HG03432 (cell line): ENCODE measurements around the gene USP47.

ENCODE experiments used
- ATAC-seq: cut with Tn5 transposase; IDR thresholded peaks from one replicate; pipeline ENCODE4 v1.9.1; 2021; ENCODE audit warnings: mild to moderate bottlenecking, moderate library complexity; ENCODE audit not compliant: unreplicated experiment

The USP47 gene

DNA sequence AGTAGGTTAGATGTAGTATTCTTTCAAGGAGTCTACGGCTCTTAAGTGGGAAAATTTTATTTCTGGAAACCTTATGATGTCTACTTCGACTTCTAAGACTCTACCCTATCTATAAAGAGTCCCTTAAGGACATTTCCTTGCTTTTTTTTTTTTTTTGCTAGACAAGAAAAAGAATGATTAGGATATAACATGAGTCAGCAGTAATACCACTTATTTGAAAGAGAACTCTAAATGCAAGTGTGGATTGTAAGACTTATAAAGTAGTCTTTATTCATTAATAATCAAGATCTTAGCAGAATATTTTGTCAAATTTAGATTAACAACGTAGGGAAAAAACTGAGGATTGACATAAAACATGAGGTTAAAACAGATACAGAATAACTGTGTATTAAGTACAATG is 95.7 kb downstream of the USP47 start:
- no peak for ATAC-seq

DNA sequence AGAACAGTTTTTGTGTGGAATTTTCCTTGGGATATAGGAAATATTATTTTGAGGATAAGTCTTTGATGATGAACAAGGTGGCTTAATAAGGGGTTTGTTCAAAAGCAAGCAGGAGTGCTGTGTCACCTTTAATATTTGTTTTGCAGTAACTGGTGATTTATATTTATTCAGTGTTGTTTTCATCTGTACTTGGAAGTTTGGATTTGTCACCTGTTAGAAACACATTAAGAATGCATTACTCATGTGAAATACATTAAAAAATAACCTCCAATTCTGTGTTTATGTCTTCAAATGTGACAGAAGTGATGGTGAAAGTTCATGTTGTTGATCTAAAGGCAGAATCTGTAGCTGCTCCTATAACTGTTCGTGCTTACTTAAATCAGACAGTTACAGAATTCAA is 96.2 kb downstream of the USP47 start:
- no peak for ATAC-seq

DNA sequence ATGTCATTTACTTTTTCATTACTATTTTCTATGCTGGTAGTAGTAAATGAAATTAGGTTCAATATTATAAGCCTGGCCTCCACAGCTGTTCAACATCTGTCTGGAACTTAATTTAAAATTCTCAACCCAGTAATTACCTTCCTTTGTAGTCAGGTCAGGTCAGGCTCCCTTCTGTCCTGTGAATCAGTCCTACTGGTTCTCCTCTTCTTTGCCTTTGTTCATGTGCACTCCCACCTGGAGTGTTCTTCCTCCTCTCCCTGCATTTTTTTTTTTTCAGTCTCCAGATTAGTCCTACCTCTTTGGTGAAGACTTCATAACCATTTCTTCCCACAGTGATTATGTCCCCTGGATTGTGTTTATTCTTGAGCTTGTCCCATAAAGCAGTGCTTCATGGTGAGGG is 98.8 kb downstream of the USP47 start:
- no peak for ATAC-seq

- ATAC-seq, result no peak
These were observed 100.9 kb downstream of the USP47 start for GRCh38 chr11:11942668-11943067.

- ATAC-seq, result no peak
These were observed 102.7 kb downstream of the USP47 start for GRCh38 chr11:11944444-11944843.

GRCh38 chr11:11946180-11946579 is 104.4 kb downstream of the USP47 start:
- ATAC-seq, result no peak

DNA sequence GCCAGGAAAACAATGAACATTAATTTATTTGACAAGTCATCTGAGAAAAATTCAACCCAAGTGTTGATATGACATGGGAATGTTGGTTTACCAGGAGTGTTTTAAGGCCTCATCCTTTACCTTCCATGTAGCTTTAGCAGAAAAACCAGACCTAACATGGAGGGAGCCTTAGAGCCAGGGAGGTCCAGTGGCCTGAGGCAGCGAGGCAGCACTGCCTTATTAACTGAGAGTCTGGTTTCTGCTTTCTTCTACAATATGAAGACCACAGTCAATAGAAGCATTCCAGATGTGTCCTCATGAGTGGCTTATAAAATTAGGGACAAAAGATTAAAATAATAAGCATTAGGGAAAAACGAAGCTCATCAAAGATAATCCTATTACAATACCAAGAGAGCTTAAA is 105.1 kb downstream of the USP47 start:
- ATAC-seq, result no peak

DNA sequence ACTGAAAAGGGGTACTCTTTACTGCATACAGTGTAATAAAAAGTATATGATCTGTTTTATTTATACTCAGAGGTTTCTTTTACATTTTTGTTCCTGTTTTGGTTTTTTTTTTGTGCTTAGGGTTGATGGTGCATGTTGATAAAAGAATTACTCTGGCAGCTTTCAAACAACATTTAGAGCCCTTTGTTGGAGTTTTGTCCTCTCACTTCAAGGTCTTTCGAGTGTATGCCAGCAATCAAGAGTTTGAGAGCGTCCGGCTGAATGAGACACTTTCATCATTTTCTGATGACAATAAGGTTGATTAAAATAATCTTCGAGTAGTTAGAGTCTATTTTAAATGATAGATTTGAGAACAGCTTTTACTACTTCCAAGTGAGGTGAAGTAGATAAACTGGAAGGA is 106.1 kb downstream of the USP47 start:
- ATAC-seq, result no peak

DNA sequence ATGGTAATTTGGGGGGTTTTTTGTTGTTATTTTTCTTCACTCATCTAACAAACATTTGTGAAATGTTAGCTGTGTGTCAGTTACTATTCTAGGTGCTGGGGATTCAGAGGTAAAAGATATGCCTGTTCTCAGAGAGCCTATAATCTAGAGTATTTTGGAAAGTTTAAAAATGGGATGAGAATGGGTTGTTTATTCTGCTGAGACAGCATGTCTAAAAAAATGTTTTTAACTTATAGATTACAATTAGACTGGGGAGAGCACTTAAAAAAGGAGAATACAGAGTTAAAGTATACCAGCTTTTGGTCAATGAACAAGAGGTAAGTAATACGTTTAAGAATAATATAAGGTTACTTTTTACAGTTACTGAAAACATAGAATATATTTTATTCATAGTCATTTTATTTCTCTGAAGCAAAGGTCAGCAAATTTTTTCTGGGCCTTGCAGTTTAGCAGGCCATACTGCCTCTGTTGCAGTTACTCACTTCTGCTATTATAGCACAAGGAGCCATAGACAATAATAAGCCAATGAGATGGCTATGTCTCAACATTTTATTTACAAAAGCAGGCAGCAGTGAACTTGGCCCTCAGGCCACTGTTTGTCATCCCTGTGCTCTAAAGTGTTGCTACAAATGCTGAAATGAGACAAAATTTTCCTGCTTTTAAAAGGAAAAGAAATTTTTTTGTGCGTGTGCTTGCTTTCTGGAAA is 106.6 kb downstream of the USP47 start:
- ATAC-seq, result no peak

- ATAC-seq, result no peak
These were observed 107.7 kb downstream of the USP47 start for GRCh38 chr11:11949482-11949881.

DNA sequence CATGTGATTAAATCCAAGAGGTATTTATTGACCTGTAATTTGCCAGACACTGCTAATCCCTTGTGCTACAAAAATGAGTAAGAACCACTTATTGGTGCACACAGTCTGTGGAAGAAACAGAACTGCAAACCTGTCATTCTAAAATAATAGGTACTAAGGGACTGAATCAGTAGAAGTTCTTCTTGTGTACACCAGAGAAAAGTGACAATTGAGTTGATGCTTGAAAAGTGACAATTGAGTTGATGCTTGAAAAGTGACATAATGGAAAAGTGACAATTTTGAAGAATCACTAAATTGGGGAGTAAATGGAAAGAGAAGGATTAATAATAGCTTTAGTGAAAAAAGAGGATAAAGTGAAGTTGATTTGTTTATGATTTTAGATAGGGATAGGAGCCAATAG is 110.3 kb downstream of the USP47 start:
- ATAC-seq, result no peak

GRCh38 chr11:11956006-11956405 is 114.2 kb downstream of the USP47 start:
- ATAC-seq, result no peak

- no peak for ATAC-seq
These were observed 116.8 kb downstream of the USP47 start for GRCh38 chr11:11958403-11959231.

- ATAC-seq, result no peak
These were observed 117.8 kb downstream of the USP47 start for GRCh38 chr11:11959601-11960000.

GRCh38 chr11:11960687-11961086 is 118.9 kb downstream of the USP47 start:
- ATAC-seq, result no peak

GRCh38 chr11:11961399-11962028 is 119.7 kb downstream of the USP47 start:
- no peak for ATAC-seq

DNA sequence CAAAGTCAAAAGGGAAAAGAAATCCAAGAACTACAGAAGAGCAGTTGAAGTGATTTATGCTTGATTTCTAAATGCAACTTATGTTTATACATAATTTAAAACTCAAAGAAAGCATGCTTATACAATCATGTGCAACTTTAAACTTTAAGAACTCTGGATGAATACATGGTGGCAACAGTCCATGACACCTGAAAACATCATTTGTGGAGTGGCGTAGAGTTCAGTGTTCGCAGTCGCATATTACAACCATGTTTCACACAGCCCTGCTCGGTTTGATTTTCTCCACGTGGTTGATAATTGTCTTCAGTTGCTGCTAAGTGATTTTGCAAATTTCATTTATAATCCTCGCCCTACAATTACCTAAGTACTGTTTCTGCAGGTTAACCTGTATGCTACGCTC is 121.3 kb downstream of the USP47 start:
- no peak for ATAC-seq

GRCh38 chr11:11963842-11964773 is 122.3 kb downstream of the USP47 start:
- no peak for ATAC-seq

DNA sequence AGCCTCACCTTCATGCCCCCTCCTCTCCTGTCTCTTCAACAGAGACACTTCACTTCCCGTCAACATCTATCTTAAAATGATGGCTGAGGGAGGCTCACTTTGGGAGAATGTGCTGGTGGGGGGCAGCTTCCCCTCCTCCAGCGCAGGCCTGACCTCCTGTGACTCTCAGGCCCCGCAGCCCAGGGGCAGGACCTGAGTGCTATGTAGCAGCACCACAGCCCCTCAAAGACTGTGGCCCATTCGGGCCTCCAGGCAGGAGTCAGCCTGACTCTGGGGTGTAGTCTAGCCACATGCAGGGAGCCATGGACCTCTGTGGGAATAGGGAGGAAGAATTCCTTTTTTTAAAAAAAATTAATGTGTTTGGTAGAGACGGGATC is 123.0 kb downstream of the USP47 start:
- no peak for ATAC-seq

GRCh38 chr11:11965192-11965591 is 123.4 kb downstream of the USP47 start:
- no peak for ATAC-seq
